ENCODE results near the gene XPO6.
"Not testable (repeated sequence)": the region's sequence is repeated elsewhere in the genome, so short reads cannot be mapped to it uniquely, and the experiment has no call there.

- TF ChIP-seq CTCF, POLR2A (IDR thresholded peaks at IDR 0.05): not testable (repeated sequence)
Observed at GRCh38 chr16:28223909-28224308, 12.1 kb upstream of the XPO6 start.
